COLO668 (cell line): ENCODE data around the gene A1CF.
A peak's percentile ranks its signal among the peaks of the same experiment; 100 is the strongest.
"Not testable (repeated sequence)": the region's sequence is repeated elsewhere in the genome, so short reads cannot be mapped to it uniquely, and the experiment has no call there.

Experiments used
- DNase-seq: peaks from one replicate; lab custom pipeline; 2025; ENCODE audit not compliant: unreplicated experiment; lab: John Stamatoyannopoulos, UW

The A1CF gene, protein sequence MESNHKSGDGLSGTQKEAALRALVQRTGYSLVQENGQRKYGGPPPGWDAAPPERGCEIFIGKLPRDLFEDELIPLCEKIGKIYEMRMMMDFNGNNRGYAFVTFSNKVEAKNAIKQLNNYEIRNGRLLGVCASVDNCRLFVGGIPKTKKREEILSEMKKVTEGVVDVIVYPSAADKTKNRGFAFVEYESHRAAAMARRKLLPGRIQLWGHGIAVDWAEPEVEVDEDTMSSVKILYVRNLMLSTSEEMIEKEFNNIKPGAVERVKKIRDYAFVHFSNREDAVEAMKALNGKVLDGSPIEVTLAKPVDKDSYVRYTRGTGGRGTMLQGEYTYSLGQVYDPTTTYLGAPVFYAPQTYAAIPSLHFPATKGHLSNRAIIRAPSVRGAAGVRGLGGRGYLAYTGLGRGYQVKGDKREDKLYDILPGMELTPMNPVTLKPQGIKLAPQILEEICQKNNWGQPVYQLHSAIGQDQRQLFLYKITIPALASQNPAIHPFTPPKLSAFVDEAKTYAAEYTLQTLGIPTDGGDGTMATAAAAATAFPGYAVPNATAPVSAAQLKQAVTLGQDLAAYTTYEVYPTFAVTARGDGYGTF

GRCh38 chr10:50885097-50885859 is at the start of gene A1CF:
Gene A1CF, minus strand, starts transcription at chr10:50885627. Its CDS starts 25,687 bp downstream, at chr10:50859940.
- peak; percentile 7 for DNase-seq

- no peak for DNase-seq
Measured at GRCh38 chr10:50931948-50932431, 46.6 kb upstream of the A1CF start.

- no peak for DNase-seq
Measured at GRCh38 chr10:50929670-50930069, 44.2 kb upstream of the A1CF start.

DNA sequence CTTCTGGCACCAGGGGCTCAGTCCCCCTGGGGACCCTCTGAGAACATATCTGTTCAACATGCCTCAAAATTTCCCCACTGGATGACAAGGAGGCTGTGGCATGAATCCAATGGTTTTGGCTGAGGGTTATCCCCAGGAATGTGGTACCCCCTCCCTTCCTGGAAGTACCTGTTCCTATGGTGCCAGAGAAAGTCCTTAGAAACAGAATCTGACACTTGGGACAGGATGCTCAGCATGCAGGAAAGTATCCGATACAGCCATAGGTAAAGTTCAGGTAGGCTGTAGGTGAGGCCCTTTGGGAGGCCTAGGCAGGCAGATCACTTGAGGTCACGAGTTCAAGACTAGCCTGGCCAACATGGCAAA is 42.7 kb upstream of the A1CF start:
- no peak for DNase-seq

DNA sequence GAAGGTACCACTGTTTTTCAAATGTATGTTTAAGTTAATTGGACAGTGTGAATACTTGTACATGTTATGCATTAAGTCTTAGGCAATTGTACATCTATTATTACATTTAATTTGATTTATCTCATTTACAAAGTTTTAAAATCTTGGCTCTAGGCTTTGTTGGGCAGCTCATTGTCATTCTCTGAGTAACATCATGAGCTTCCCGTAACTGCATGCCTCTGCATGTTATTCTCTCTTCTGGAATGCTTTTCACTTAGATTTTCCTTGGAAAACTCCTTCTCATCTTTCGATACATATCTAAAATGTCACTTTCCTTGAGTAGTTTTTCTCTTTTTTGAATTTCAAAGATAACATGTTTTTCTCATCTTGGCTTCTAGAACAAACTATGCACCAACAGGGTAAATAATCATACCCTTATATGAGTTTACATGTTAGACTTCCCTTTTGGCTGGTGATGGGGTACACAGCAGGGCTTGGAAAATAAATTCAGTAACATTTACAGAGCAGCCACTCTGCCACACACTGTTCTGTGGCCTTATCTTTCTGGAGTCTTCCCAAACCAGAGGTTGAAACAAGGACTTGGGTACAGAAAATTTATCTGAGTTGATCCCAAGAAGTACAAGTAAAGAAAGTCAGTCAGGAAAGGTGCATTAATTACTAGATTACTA is 42.2 kb upstream of the A1CF start:
- DNase-seq = no peak

DNA sequence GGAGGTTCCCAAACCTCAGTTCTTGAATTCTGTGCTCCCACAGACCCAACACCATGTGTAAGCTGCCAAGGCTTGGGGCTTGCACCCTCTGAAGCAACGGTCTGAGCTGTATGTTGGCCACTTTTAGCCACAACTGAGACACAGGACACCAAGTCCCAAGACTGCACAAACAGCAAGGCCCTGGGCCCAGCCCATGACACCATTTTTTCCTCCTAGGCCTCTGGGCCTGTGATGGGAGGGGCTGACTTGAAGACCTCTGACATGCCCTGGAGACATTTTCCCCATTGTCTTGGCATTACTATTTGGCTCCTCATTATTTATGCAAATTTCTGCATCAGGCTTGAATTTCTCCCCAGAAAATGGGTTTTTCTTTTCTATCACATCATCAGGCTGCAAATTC is 38.0 kb upstream of the A1CF start:
- not testable (repeated sequence) for DNase-seq

DNA sequence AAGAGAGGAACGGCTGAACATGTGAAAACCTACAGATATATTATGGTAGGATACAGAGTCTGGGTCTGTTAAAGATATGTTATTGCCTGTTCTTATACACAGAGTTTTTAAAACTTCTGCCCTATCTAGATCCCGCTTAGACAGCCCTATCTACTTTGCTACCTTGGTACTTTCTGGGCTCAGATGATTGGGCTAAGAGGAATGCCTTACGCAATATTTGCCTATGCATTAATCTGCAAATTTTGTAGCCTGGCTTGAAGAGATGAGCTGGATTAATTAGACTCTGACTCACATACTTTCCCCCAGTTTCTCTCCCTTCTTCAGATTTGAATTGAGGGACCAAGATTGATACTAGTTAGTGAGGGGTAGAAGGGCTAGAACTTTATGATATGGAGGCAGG is 33.6 kb upstream of the A1CF start:
- no peak for DNase-seq

GRCh38 chr10:50918529-50918928 is 33.1 kb upstream of the A1CF start:
- no peak for DNase-seq

GRCh38 chr10:50917486-50917885 is 32.1 kb upstream of the A1CF start:
- DNase-seq = no peak

DNA sequence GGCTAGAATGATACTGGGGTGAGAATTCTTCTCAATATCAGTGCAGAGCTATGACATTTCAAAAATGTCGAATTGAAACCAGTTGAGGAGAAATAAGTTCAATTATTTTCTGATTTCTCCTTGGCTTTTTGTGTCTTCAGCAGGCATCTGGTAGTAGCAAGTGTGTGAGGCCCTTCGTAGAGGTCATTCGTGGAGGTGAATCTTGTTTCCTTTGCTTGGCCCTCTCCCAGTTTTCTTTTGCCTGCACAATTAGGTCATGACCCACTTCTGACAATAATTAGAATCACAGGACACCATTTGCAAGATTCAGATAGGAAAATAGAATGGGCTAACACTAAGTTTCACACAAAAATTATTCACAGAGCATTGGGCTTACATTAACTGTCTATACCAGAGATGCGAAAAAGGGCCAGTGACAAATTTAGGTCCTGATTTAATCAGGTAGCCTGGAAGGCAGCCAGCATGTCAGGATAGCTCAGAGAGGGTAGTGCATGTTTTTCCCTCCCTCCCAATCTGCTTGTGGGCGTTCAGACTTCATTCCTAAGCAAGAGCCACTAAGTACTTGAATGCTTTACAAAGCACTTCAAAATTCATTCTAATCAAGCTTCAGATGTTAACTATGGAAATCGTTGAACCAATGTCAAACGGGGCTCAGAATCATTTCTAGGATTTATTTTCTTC is 24.0 kb upstream of the A1CF start:
- no peak for DNase-seq

DNA sequence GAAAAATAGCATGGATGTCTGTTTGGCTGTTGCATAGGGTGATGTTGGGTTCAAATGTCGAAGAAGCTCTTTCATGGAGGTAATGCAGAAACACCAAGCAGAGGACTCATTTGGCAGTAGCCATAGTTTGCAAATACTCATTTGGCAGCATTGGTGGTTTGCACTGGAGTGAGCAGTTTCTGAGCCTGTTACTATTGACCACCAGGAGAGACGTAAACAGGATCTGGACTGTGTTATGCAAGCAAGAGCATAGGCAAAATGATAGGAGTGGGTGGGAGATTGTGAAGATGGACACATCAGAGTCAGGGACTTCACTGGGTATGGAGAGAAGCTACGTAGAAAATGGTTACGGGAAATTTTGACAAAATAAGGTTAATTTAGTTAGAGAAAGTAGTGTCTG is 22.9 kb upstream of the A1CF start:
- no peak for DNase-seq

- not testable (repeated sequence) for DNase-seq
Measured at GRCh38 chr10:50905797-50906196, 20.4 kb upstream of the A1CF start.

DNA sequence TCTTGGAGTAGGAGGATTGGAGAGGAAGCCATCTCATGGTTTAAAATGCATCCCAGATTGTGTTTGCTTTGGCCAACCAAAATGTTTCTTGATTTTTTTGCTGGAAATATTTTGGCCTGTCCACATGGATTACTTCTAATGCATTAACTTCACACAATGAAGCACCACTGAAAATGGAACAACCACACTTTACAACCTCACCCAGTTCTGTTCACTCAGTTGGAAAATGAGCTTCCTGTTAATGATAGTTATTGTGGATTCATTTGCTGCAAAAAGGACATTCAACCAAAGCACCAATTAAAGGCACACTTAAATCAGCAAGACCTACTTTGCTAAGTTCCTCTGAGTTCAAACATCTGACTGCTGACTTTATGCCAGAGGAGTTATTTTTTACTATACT is 11.3 kb upstream of the A1CF start:
- DNase-seq = no peak

- DNase-seq = no peak
Measured at GRCh38 chr10:50894312-50894711, 8.9 kb upstream of the A1CF start.

DNA sequence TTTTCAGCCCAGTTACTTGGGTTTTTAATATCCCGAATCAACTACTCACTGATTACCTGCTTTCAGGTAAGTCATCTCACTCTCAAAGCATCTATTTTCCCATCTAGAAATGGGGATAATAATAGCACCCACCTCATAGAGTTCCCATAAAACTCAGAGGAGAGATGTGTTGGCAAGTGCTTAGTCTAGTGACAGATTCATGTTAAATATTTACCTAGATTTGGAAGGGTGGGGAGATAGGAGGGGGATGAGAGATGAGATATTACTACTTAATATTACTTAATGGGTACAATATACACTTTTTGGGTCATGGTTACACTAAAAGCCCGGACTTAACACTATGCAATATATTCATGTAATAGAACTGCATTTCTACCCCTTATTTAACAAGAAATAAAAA is 7.0 kb upstream of the A1CF start:
- no peak for DNase-seq

GRCh38 chr10:50884302-50884701 is 1.1 kb downstream of the A1CF start:
- DNase-seq = no peak

- peak; percentile 3 for DNase-seq
Measured at GRCh38 chr10:50883629-50884028, 1.8 kb downstream of the A1CF start.

DNA sequence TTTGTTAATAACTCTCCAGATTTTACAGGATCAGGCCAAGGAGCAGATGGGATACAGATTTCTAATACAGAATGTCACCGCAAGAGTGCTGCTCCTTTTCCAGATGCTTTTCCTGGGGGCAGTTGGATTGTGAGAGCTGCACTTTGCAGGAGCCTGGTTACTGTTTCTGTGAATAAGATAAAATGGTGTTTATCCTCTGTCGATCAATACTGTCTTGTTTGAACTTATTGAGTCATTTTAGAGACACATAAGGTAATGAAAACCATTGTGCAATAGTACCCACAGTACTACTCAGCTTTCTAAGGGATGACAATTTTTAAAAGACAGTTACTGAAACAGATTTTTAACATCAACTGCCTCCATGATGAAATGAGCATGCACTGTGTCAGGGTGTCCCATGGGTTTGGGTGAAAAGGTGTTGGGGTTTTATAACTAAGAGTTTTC is 2.9 kb downstream of the A1CF start:
- no peak for DNase-seq

DNA sequence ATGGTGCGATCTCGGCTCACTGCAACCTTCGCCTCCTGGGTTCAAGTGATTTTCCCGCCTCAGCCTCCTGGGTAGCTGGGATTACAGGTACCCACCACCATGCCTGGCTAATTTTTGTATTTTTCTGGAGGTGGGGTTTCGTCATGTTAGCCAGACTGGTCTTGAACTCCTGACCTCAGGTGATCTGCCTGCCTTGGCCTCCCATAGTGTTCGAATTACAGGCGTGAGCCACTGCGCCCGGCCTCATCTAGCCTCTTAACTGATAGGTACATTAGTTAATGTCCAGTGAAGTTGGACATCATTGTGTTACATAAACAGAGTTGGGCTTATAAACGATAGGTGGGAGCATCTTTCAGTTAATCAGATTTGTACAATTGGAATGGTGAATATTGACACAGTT is 4.4 kb downstream of the A1CF start:
- not testable (repeated sequence) for DNase-seq

GRCh38 chr10:50876429-50876828 is 9.0 kb downstream of the A1CF start:
- DNase-seq = no peak

GRCh38 chr10:50874723-50875122 is 10.7 kb downstream of the A1CF start:
- peak; percentile 35 for DNase-seq
